ENCODE measurements around the gene SRP68.

SRP68 gene

DNA sequence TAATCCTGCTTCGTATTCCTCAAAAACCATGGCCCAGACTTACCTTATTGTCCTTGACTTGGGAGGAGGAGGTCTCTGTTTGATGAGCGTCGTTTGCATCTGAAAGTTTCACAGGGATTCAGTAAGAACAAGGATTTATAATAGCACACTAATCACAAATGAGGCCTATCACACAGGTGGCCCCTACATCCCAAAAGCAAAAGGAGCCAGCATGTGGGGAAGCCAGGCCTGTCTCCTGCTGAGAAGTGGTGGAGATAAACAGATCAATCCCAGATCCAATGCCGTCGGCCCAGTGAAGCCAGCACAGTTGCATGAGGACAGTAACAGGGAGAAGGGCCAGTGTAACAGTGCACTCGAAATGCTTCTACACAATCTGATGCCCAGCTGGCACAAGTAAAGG is 31.9 kb downstream of the SRP68 start:
- in situ Hi-C loops (cut with HindIII; ENCODE audit: low sequenced_read_pairs): no loop called here
- TF ChIP-seq, protein P1, sequence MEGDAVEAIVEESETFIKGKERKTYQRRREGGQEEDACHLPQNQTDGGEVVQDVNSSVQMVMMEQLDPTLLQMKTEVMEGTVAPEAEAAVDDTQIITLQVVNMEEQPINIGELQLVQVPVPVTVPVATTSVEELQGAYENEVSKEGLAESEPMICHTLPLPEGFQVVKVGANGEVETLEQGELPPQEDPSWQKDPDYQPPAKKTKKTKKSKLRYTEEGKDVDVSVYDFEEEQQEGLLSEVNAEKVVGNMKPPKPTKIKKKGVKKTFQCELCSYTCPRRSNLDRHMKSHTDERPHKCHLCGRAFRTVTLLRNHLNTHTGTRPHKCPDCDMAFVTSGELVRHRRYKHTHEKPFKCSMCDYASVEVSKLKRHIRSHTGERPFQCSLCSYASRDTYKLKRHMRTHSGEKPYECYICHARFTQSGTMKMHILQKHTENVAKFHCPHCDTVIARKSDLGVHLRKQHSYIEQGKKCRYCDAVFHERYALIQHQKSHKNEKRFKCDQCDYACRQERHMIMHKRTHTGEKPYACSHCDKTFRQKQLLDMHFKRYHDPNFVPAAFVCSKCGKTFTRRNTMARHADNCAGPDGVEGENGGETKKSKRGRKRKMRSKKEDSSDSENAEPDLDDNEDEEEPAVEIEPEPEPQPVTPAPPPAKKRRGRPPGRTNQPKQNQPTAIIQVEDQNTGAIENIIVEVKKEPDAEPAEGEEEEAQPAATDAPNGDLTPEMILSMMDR (IDR thresholded peaks at IDR 0.05; ENCODE audit: low read depth, low read length, missing control alignments): no peak
- no peak overlapping the region for H3K4me3 ChIP-seq (ENCODE audit: low read depth, low read length)

DNA sequence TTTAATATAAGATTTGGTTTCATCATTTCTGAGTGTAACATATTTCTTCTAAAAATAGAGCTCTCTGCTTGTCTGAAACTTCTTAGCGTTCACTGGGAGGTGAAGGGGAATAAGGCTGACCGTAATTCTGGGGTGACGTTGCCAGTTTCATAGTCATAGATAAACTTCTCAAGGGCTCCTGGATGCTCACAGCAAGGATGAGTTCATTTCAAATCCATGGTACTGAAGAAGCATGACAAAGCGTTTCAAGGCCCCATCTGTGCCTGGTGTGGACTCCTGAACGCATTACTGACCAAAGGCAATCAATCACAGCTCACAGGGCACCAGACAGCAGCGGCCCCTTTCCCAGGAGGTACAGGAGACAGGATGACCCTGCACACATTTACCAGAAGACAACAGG is 33.2 kb downstream of the SRP68 start:
- no peak for DNase-seq (ENCODE audit: low read depth)
- in situ Hi-C loops (cut with HindIII; ENCODE audit: low sequenced_read_pairs): no loop called here
- TF ChIP-seq, protein P1 (IDR thresholded peaks at IDR 0.05; ENCODE audit: low read depth, low read length, missing control alignments): no peak
- no peak overlapping the region for H3K4me3 ChIP-seq (ENCODE audit: low read depth, low read length)

More for the DNA sequence above, 31.9 kb downstream of the SRP68 start:
- no peak for DNase-seq (ENCODE audit: low read depth)

DNA sequence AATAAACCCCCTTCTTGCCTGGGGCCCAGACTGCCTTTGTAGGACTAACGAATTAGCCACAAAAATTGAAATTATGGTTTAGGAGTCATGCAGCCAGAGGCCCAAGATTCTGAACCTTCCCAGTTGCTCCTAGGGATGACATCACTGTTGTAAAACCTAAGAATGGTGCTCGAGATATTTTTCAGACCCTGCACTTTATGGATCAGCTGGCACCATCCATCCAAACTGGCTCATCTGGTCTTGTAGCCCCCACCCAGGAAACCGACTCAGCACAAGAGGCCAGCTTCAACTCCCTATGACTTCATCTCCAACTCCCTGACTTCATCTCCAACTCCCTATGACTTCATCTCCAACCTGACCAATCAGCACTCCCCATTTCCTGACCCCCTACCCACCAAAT is 34.3 kb downstream of the SRP68 start:
- no peak for DNase-seq (ENCODE audit: low read depth)
- TF ChIP-seq, protein P1 (IDR thresholded peaks at IDR 0.05; ENCODE audit: low read depth, low read length, missing control alignments): no peak
- no peak overlapping the region for H3K4me3 ChIP-seq (ENCODE audit: low read depth, low read length)
- in situ Hi-C loops (cut with HindIII; ENCODE audit: low sequenced_read_pairs): no loop called here

DNA sequence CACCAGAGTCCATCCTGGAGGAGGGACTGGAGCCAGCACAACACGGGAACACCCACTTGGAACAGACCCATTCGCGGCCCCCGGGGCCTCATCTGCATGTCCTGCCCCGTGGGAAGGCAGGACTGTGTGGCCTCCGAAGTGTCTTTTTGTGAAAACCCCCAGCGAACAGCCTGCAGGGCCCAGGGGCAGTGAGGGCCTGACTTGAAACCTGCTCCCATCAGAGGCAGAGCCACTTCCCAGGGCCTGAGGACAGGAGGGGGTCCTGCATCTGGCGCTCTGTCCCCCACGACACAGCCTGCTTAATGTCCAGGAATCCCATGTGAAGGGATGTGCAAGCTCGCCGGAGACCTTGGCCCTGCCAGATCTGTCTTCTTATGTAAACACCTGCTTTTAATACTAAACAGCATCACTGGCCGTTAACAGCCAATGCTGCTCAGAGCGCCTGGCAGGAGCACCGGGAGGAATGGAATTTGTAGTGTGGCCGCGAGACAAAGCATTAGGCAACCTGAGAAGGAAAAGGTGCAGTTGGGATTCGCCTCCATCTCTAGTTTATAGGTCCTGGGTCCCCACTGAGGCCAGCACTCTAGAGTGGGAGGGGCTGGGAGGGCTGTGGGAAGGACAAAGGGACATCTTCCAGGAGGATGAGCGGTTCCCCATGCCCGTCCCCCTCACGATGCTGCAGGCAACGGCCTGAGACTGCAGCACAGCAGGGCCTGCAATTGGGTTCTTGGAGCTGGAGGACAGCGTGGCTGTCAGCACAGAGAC is 35.6 kb downstream of the SRP68 start:
- in situ Hi-C loops (cut with HindIII; ENCODE audit: low sequenced_read_pairs): no loop called here
- H3K4me3 ChIP-seq (ENCODE audit: low read depth, low read length): no peak overlapping the region
- TF ChIP-seq, protein P1 (IDR thresholded peaks at IDR 0.05; ENCODE audit: low read depth, low read length, missing control alignments): no peak
- no peak for DNase-seq (ENCODE audit: low read depth)

DNA sequence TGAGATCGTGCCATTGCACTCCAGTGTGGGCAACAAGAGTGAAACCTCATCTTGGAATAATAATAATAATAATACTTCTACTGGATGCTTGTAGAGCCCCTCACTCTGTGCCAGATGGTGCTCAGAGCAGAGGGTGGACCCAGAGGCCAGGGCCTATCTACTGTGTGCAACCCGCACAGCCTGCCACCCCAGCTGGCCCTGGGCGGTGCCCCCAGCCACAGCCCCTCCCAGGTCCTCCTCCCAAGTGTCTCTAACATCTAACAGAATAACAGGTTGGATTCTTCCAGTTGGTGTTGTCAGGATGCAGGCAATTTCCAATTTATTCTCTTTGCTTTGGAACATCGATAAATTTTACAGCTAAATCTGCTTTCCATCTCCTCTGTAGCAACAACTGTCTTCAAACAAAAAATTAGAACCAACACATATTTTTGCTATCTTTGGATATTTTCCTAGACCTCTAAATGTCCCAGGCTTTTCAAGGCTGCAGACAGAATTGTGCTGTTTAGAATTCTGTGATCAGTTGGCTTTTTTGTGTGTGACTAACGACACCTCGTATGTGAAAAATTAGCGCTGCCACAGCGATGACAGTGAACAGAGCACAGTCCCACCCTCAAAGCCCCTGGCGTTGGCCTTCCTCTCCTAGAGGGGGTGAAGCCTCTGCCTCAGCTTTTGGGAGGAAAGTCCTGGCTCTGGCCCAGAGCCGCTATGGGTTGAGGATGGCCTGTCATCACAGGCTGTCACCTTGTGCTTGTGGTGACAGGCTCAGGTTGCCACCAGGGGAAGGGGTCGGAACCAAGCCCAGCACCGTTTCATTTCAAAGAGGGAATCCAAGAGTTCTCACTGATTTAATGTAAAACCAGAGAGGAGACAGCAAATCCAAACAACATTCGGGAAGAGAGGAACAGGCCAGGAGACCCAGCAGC is 37.6 kb downstream of the SRP68 start:
- DNase-seq (ENCODE audit: low read depth): no peak
- H3K4me3 ChIP-seq (ENCODE audit: low read depth, low read length): no peak overlapping the region
- TF ChIP-seq, protein P1 (IDR thresholded peaks at IDR 0.05; ENCODE audit: low read depth, low read length, missing control alignments): no peak
- in situ Hi-C loops (cut with HindIII; ENCODE audit: low sequenced_read_pairs): no loop called here

DNA sequence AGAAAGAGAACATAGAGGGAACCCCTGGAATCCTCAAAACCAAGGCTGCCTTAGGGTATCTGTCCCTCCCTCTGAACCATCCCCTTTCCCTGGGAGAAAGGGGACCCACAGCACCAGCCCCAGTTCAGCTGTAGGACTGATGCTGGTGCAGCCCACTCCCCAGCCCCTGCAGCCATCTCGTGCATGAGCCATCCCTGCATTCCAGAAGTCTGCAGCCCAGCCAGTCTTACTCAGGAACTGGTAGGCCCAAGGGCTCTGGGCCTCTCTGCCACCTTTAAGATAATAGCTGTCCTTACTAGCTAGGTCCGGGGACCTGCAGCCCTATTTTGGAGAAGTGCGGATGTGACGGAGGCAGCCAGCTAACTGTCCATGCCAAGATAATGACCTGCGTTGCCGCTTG is 39.2 kb downstream of the SRP68 start:
- TF ChIP-seq, protein P1 (IDR thresholded peaks at IDR 0.05; ENCODE audit: low read depth, low read length, missing control alignments): no peak

More for the DNA sequence above, 39.2 kb downstream of the SRP68 start:
- DNase-seq (ENCODE audit: low read depth): no peak
- H3K4me3 ChIP-seq (ENCODE audit: low read depth, low read length): no peak overlapping the region
- in situ Hi-C loops (cut with HindIII; ENCODE audit: low sequenced_read_pairs): no loop called here

Data from astrocyte of the cerebellum (primary cell).